BLaER1 treated with 17β-estradiol and CSF1 and Interleukin-3, amounts not matched to agents 10 nM and 100 nM (cell line): Measurements from ENCODE around the gene CRISPLD2.
"Not testable (repeated sequence)": the region's sequence is repeated elsewhere in the genome, so short reads cannot be mapped to it uniquely, and the experiment has no call there.

Experiments
- H3K27ac ChIP-seq, 11 experiments: shearing (Covaris generic); formaldehyde crosslinking; 2 replicates each; pipeline ENCODE4 v1.8.1; 2022
- H3K27me3 ChIP-seq, 11 experiments: shearing (Covaris generic); formaldehyde crosslinking; 2 replicates each; pipeline ENCODE4 v1.8.1; 2022
- H3K36me3 ChIP-seq, 11 experiments: shearing (Covaris generic); formaldehyde crosslinking; 2 replicates each; pipeline ENCODE4 v1.8.1; 2022
- H3K4me1 ChIP-seq, 10 experiments: shearing (Covaris generic); formaldehyde crosslinking; 2 replicates each; pipeline ENCODE4 v1.8.1; 2022
- H3K4me2 ChIP-seq, 11 experiments: shearing (Covaris generic); formaldehyde crosslinking; 2 replicates each; pipeline ENCODE4 v1.8.1; 2022
- H3K4me3 ChIP-seq, 10 experiments: shearing (Covaris generic); formaldehyde crosslinking; 2 replicates each; pipeline ENCODE4 v1.8.1; 2022
- H3K9ac ChIP-seq, 11 experiments: shearing (Covaris generic); formaldehyde crosslinking; 2 replicates each; pipeline ENCODE4 v1.8.1; 2022
- H3K9me3 ChIP-seq, 11 experiments: shearing (Covaris generic); formaldehyde crosslinking; replicated peaks in 1 of 11; 2 replicates each; pipeline ENCODE4 v1.8.1; 2022
- H4K20me1 ChIP-seq, 11 experiments: shearing (Covaris generic); formaldehyde crosslinking; 2 replicates each; pipeline ENCODE4 v1.8.1; 2022
- Cebpa-rat ChIP-seq, 11 experiments: shearing (Covaris generic); IDR thresholded peaks; 2 replicates each; pipeline ENCODE4 v1.8.1; 2022

Gene CRISPLD2

GRCh38 chr16:84863481-84863814, 43.7 kb downstream of the CRISPLD2 start:
- Histone ChIP-seq H3K9me3 (peaks cover 23 to 37% (median 32%) of the 10 kb centered on the region in 11 experiments), H4K20me1 (peaks cover 0 to 8% (median 0%) of the 10 kb centered on the region in 11 experiments; a peak in 3 of 22 replicates), H3K4me1 (peaks cover 0 to 47% (median 29%) of the 10 kb centered on the region in 10 experiments; a peak in 16 of 20 replicates), H3K36me3 (peaks cover 0 to 83% (median 47%) of the 10 kb centered on the region in 11 experiments; a peak in 17 of 22 replicates), H3K27ac (no peak overlapping the region), H3K27me3 (no peaks in the 10 kb centered on the region), H3K9ac (no peak overlapping the region), H3K4me3 (no peak overlapping the region), H3K4me2 (peak overlapping the region in 8 of 11 experiments; percentile 34 to 79 (median 52); a peak in 11 of 22 replicates)
- TF ChIP-seq Cebpa-rat (IDR thresholded peaks at IDR 0.05) = no peak

- peaks cover 0 to 8% (median 0%) of the 10 kb centered on the region in 11 experiments; a peak in 3 of 22 replicates for H4K20me1 ChIP-seq
- peak overlapping the region in 4 of 11 experiments; percentile 7 to 46 (median 39); a peak in 4 of 22 replicates for H3K9ac ChIP-seq
- TF ChIP-seq Cebpa-rat (IDR thresholded peaks at IDR 0.05) = no peak
- H3K27me3 ChIP-seq = no peaks in the 10 kb centered on the region
- no peak overlapping the region for H3K4me3 ChIP-seq
- H3K27ac ChIP-seq = peak overlapping the region in 3 of 11 experiments; percentile 25 to 40 (median 38); a peak in 3 of 22 replicates
- peaks cover 13 to 27% (median 22%) of the 10 kb centered on the region in 11 experiments for H3K9me3 ChIP-seq
- H3K4me1 ChIP-seq = peaks cover 0 to 51% (median 29%) of the 10 kb centered on the region in 10 experiments; a peak in 16 of 20 replicates
- H3K36me3 ChIP-seq = peaks cover 0 to 83% (median 50%) of the 10 kb centered on the region in 11 experiments; a peak in 17 of 22 replicates
- H3K4me2 ChIP-seq = peak overlapping the region in 10 of 11 experiments; percentile 1 to 79 (median 45); a peak in 16 of 22 replicates
Observed at GRCh38 chr16:84864326-84864955, 44.7 kb downstream of the CRISPLD2 start.

- Histone ChIP-seq H3K4me2 (no peak overlapping the region; a peak in 1 of 22 replicates), H3K4me1 (peaks cover 0 to 50% (median 29%) of the 10 kb centered on the region in 10 experiments; a peak in 16 of 20 replicates), H3K27ac (no peak overlapping the region), H3K27me3 (no peaks in the 10 kb centered on the region), H4K20me1 (peaks cover 0 to 8% (median 0%) of the 10 kb centered on the region in 11 experiments; a peak in 3 of 22 replicates), H3K4me3 (no peak overlapping the region), H3K9me3 (no peaks in the 10 kb centered on the region), H3K36me3 (peaks cover 0 to 81% (median 28%) of the 10 kb centered on the region in 11 experiments; a peak in 15 of 22 replicates), H3K9ac (no peak overlapping the region)
- TF ChIP-seq Cebpa-rat (IDR thresholded peaks at IDR 0.05) = no peak
Observed at GRCh38 chr16:84867696-84868095, 47.9 kb downstream of the CRISPLD2 start.

GRCh38 chr16:84868328-84868727, 48.5 kb downstream of the CRISPLD2 start:
- Histone ChIP-seq H3K9ac (no peak overlapping the region), H3K4me1 (peaks cover 0 to 49% (median 22%) of the 10 kb centered on the region in 10 experiments; a peak in 16 of 20 replicates), H3K36me3 (peaks cover 0 to 81% (median 30%) of the 10 kb centered on the region in 11 experiments; a peak in 15 of 22 replicates), H3K4me2 (no peak overlapping the region; a peak in 1 of 22 replicates), H3K9me3 (no peaks in the 10 kb centered on the region), H3K27me3 (no peaks in the 10 kb centered on the region), H4K20me1 (peaks cover 0 to 8% (median 0%) of the 10 kb centered on the region in 11 experiments; a peak in 3 of 22 replicates), H3K27ac (no peak overlapping the region), H3K4me3 (no peak overlapping the region)
- TF ChIP-seq Cebpa-rat (IDR thresholded peaks at IDR 0.05) = no peak

- H4K20me1 ChIP-seq = peaks cover 0 to 7% (median 0%) of the 10 kb centered on the region in 11 experiments; a peak in 3 of 22 replicates
- H3K4me2 ChIP-seq = no peak overlapping the region
- peaks cover 0 to 49% (median 20%) of the 10 kb centered on the region in 10 experiments; a peak in 16 of 20 replicates for H3K4me1 ChIP-seq
- H3K4me3 ChIP-seq = no peak overlapping the region
- H3K27me3 ChIP-seq = no peaks in the 10 kb centered on the region
- H3K36me3 ChIP-seq = peaks cover 0 to 84% (median 36%) of the 10 kb centered on the region in 11 experiments; a peak in 16 of 22 replicates
- H3K9me3 ChIP-seq = peaks cover 0 to 2% (median 0%) of the 10 kb centered on the region in 11 experiments; a peak in 2 of 22 replicates
- no peak for TF ChIP-seq Cebpa-rat (IDR thresholded peaks at IDR 0.05)
- H3K27ac ChIP-seq = no peak overlapping the region
- H3K9ac ChIP-seq = no peak overlapping the region
Observed at GRCh38 chr16:84868829-84869472, 49.2 kb downstream of the CRISPLD2 start.

GRCh38 chr16:84869473-84869845, 49.7 kb downstream of the CRISPLD2 start:
- TF ChIP-seq Cebpa-rat (IDR thresholded peaks at IDR 0.05) = no peak
- Histone ChIP-seq H3K36me3 (peaks cover 0 to 89% (median 41%) of the 10 kb centered on the region in 11 experiments; a peak in 17 of 22 replicates), H3K9ac (no peak overlapping the region), H4K20me1 (peaks cover 0 to 3% (median 0%) of the 10 kb centered on the region in 11 experiments; a peak in 3 of 22 replicates), H3K27me3 (no peaks in the 10 kb centered on the region), H3K9me3 (peaks cover 0 to 7% (median 0%) of the 10 kb centered on the region in 11 experiments; a peak in 6 of 22 replicates), H3K4me2 (no peak overlapping the region), H3K4me1 (peaks cover 0 to 49% (median 16%) of the 10 kb centered on the region in 10 experiments; a peak in 16 of 20 replicates), H3K4me3 (no peak overlapping the region), H3K27ac (no peak overlapping the region)

- not testable (repeated sequence) for H3K4me2 ChIP-seq, H3K4me3 ChIP-seq, H3K9me3 ChIP-seq, H4K20me1 ChIP-seq, H3K9ac ChIP-seq, H3K27ac ChIP-seq, H3K27me3 ChIP-seq
- Histone ChIP-seq H3K36me3 (peaks cover 0 to 93% (median 51%) of the 10 kb centered on the region in 11 experiments; a peak in 17 of 22 replicates), H3K4me1 (peaks cover 0 to 26% (median 4%) of the 10 kb centered on the region in 10 experiments; a peak in 8 of 20 replicates)
Observed at GRCh38 chr16:84872971-84873370, 53.2 kb downstream of the CRISPLD2 start.

- no peak overlapping the region for H3K9ac ChIP-seq
- H3K27ac ChIP-seq = no peak overlapping the region
- H3K9me3 ChIP-seq = peaks cover 0 to 8% (median 0%) of the 10 kb centered on the region in 11 experiments; a peak in 6 of 22 replicates
- H3K4me1 ChIP-seq = peaks cover 0 to 17% (median 4%) of the 10 kb centered on the region in 10 experiments; a peak in 8 of 20 replicates
- peaks cover 0 to 93% (median 44%) of the 10 kb centered on the region in 11 experiments; a peak in 17 of 22 replicates for H3K36me3 ChIP-seq
- no peaks in the 10 kb centered on the region for H4K20me1 ChIP-seq
- peak overlapping the region in 4 of 11 experiments; percentile 4 to 42 (median 18); a peak in 5 of 22 replicates for H3K4me2 ChIP-seq
- H3K27me3 ChIP-seq = no peaks in the 10 kb centered on the region
- H3K4me3 ChIP-seq = no peak overlapping the region
- TF ChIP-seq Cebpa-rat (IDR thresholded peaks at IDR 0.05) = no peak
Observed at GRCh38 chr16:84874004-84874435, 54.2 kb downstream of the CRISPLD2 start.
